ENCODE data around the gene ACOXL. TPM values are rescaled to one million over a fixed set of nuclear protein-coding genes. Genes with fewer than 3 reads are reported as not detected.

ACOXL gene
- total and polyA plus RNA-seq, 10 of the 15 experiments (the other 5 are each of a cell fraction or from before 2014, with no cell fraction given), result 0.05 to 1.3 (median 0.71) TPM

GRCh38 chr2:110812726-110813645 is 80.6 kb downstream of the ACOXL start:
- FAIRE-seq, result no peak
- Histone ChIP-seq H3K4me3 (no peak overlapping the region), H2AFZ (ENCODE audit: control insufficient read depth, low read depth, low read length) (no peak overlapping the region), H3K9ac (ENCODE audit: control insufficient read depth, insufficient read depth, low read length) (no peak overlapping the region), H3K27me3 (replicated peaks in 1 of 2; ENCODE audit: control insufficient read depth in 2 of 2, insufficient read depth in 2 of 2, low read length in 1 of 2) (peaks cover 0 to 2% of the 10 kb centered on the region in 2 experiments; a peak in 2 of 4 replicates), H4K20me1 (ENCODE audit: control insufficient read depth, insufficient read depth) (no peaks in the 10 kb centered on the region), H3K9me3 (replicated peaks; ENCODE audit: control insufficient read depth, insufficient read depth, low read length) (no peaks in the 10 kb centered on the region; the same call in 2 of the 3 replicates), H3K36me3 (ENCODE audit: control insufficient read depth in 2 of 2, insufficient read depth in 2 of 2, low read length in 1 of 2) (no peaks in the 10 kb centered on the region), H3K79me2 (ENCODE audit: control insufficient read depth, insufficient read depth, low read length) (no peaks in the 10 kb centered on the region), H3K4me1 (ENCODE audit: control insufficient read depth, insufficient read depth, low read length) (no peaks in the 10 kb centered on the region), H3K27ac (ENCODE audit: control insufficient read depth, insufficient read depth) (no peak overlapping the region), H3K4me2 (ENCODE audit: control insufficient read depth, insufficient read depth) (no peak overlapping the region)
- POLR2A ChIA-PET, result interaction anchor here (1.1 kb wide), 1 partner anchor 29 kb away, joined by 3 read pairs; no protein-coding TSS in a partner anchor
- WGBS (ENCODE audit: insufficient coverage, insufficient replicate concordance, low lambda C conversion rate, missing lambda C conversion rate), result 65% methylated on average over 12 of the region's 12 CpGs
- intact Hi-C loops (cut with micrococcal nuclease; ENCODE audit: unreplicated experiment) (loop anchor here (2.0 kb wide), 1 partner anchor 304 kb away; no protein-coding TSS in a partner anchor), in situ Hi-C loops (cut with MboI) (loop anchor here (5.0 to 25.0 kb wide), 2 partner anchors 304 to 899 kb away; no protein-coding TSS in a partner anchor)
- ATAC-seq, result no peak; the same call in 1 of the 3 replicates
- RAD21 ChIA-PET (ENCODE audit: unreplicated experiment), result interaction anchor here (0.6 to 3.7 kb wide), 19 partner anchors 8 to 382 kb away, joined by 3 to 18 read pairs (median 4); partner anchors contain the start of gene BCL2L11
- SMC1A ChIA-PET (ENCODE audit: uncharacterized antibody, unreplicated experiment), result interaction anchor here (0.6 to 4.6 kb wide), 28 partner anchors 9 to 396 kb away, joined by 3 to 29 read pairs (median 4); partner anchors contain the start of gene BCL2L11
- no peak for DNase-seq (ENCODE audit: low read depth, low spot score)
- BruUV-seq (replicated peaks), result no TSS peak
- CTCF ChIA-PET, result interaction anchor here (0.6 to 4.4 kb wide), 31 partner anchors 8 to 889 kb away, joined by 3 to 50 read pairs (median 4); no protein-coding TSS in a partner anchor
- TF ChIP-seq IKZF1 (conservative IDR thresholded peaks at IDR 0.05) (no peak), NR2C1 (IDR thresholded peaks at IDR 0.05) (no peak), MAX (IDR thresholded peaks at IDR 0.05; ENCODE audit: low read depth, low read length) (no peak), RB1 (IDR thresholded peaks at IDR 0.05; ENCODE audit: borderline replicate concordance) (no peak), NFYA (IDR thresholded peaks at IDR 0.05; ENCODE audit: borderline replicate concordance, low read depth, low read length) (no peak), POLR2AphosphoS5 (IDR thresholded peaks at IDR 0.05; ENCODE audit: low read length) (no peak), IKZF2 (IDR thresholded peaks at IDR 0.05) (no peak), LARP7 (IDR thresholded peaks at IDR 0.05) (no peak), EP300 (IDR thresholded peaks at IDR 0.05; ENCODE audit: borderline replicate concordance in 1 of 2, control insufficient read depth in 1 of 2, low read depth in 2 of 2, low read length in 2 of 2) (no peak), ZNF384 (IDR thresholded peaks at IDR 0.05; ENCODE audit: borderline replicate concordance, low read depth, low read length) (no peak), SREBF1 (IDR thresholded peaks at IDR 0.05; ENCODE audit: low read length) (no peak), SUZ12 (IDR thresholded peaks at IDR 0.05; ENCODE audit: unreplicated experiment) (no peak), ZNF687 (IDR thresholded peaks at IDR 0.05) (no peak)
- TF ChIP-seq, protein P1, sequence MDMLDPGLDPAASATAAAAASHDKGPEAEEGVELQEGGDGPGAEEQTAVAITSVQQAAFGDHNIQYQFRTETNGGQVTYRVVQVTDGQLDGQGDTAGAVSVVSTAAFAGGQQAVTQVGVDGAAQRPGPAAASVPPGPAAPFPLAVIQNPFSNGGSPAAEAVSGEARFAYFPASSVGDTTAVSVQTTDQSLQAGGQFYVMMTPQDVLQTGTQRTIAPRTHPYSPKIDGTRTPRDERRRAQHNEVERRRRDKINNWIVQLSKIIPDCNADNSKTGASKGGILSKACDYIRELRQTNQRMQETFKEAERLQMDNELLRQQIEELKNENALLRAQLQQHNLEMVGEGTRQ (IDR thresholded peaks at IDR 0.05; ENCODE audit: borderline replicate concordance, low read depth, low read length), result no peak
- TF ChIP-seq, protein P2, sequence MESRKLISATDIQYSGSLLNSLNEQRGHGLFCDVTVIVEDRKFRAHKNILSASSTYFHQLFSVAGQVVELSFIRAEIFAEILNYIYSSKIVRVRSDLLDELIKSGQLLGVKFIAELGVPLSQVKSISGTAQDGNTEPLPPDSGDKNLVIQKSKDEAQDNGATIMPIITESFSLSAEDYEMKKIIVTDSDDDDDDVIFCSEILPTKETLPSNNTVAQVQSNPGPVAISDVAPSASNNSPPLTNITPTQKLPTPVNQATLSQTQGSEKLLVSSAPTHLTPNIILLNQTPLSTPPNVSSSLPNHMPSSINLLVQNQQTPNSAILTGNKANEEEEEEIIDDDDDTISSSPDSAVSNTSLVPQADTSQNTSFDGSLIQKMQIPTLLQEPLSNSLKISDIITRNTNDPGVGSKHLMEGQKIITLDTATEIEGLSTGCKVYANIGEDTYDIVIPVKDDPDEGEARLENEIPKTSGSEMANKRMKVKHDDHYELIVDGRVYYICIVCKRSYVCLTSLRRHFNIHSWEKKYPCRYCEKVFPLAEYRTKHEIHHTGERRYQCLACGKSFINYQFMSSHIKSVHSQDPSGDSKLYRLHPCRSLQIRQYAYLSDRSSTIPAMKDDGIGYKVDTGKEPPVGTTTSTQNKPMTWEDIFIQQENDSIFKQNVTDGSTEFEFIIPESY (IDR thresholded peaks at IDR 0.05), result no peak

Measured in GM12878 (cell line).